ENCODE measurements around the gene ZMIZ1. TPM values are rescaled to one million over a fixed set of nuclear protein-coding genes. Genes with fewer than 3 reads are reported as not detected.

ZMIZ1 gene
- total and polyA plus RNA-seq, 2 donors (not counting 1 experiment from before 2014, with no cell fraction given) = 6.3 to 30.6 TPM

GRCh38 chr10:79088176-79088575 lies 19.4 kb downstream of the ZMIZ1 start:
- no peak for DNase-seq (ENCODE audit: low read depth in 2 of 2)
- Histone ChIP-seq H3K9me3 (ENCODE audit: control insufficient read depth, insufficient read depth, low read depth, low read length) (no peaks in the 10 kb centered on the region), H3K4me1 (ENCODE audit: control insufficient read depth, extremely low read depth, insufficient read depth, low read length) (peaks cover 20% of the 10 kb centered on the region), H2AFZ (ENCODE audit: low read length) (no peak overlapping the region), H3K27me3 (ENCODE audit: control insufficient read depth, insufficient read depth, low read length) (no peaks in the 10 kb centered on the region), H3K79me2 (ENCODE audit: control insufficient read depth, insufficient read depth, low read length) (peaks cover 98% of the 10 kb centered on the region), H3K4me3 (replicated peaks in 1 of 4; ENCODE audit: control extremely low read depth in 1 of 4, insufficient read depth in 1 of 4, low read depth in 3 of 4, low read length in 4 of 4) (no peak overlapping the region), H3K27ac (ENCODE audit: insufficient read depth, low read length) (no peak overlapping the region), H3K36me3 (ENCODE audit: control insufficient read depth, insufficient read depth, low read length) (no peaks in the 10 kb centered on the region), H4K20me1 (ENCODE audit: control insufficient read depth, extremely low read depth, insufficient read depth, low read length) (peaks cover 4% of the 10 kb centered on the region), H3K4me2 (ENCODE audit: extremely low read depth, insufficient read depth, low read length) (no peak overlapping the region), H3K9ac (ENCODE audit: insufficient read depth, low read length) (no peak overlapping the region)
- TF ChIP-seq EZH2 (IDR thresholded peaks at IDR 0.05; ENCODE audit: low read length, missing control alignments) = no peak
- TF ChIP-seq CTCF (conservative IDR thresholded peaks at IDR 0.05 in 1 of 2, IDR thresholded peaks at IDR 0.05 in 1 of 2; ENCODE audit: low read depth in 1 of 2, low read length in 2 of 2) = no peak

GRCh38 chr10:79088613-79089355 lies 20.0 kb downstream of the ZMIZ1 start:
- Histone ChIP-seq H3K4me1 (ENCODE audit: control insufficient read depth, extremely low read depth, insufficient read depth, low read length) (peaks cover 18% of the 10 kb centered on the region), H3K27ac (ENCODE audit: insufficient read depth, low read length) (no peak overlapping the region), H2AFZ (ENCODE audit: low read length) (no peak overlapping the region), H3K9me3 (ENCODE audit: control insufficient read depth, insufficient read depth, low read depth, low read length) (no peaks in the 10 kb centered on the region), H3K36me3 (ENCODE audit: control insufficient read depth, insufficient read depth, low read length) (no peaks in the 10 kb centered on the region), H3K4me3 (replicated peaks in 1 of 4; ENCODE audit: control extremely low read depth in 1 of 4, insufficient read depth in 1 of 4, low read depth in 3 of 4, low read length in 4 of 4) (no peak overlapping the region), H3K79me2 (ENCODE audit: control insufficient read depth, insufficient read depth, low read length) (peaks cover 96% of the 10 kb centered on the region), H3K4me2 (ENCODE audit: extremely low read depth, insufficient read depth, low read length) (no peak overlapping the region), H3K9ac (ENCODE audit: insufficient read depth, low read length) (no peak overlapping the region), H3K27me3 (ENCODE audit: control insufficient read depth, insufficient read depth, low read length) (no peaks in the 10 kb centered on the region), H4K20me1 (ENCODE audit: control insufficient read depth, extremely low read depth, insufficient read depth, low read length) (peaks cover 4% of the 10 kb centered on the region)
- no peak for DNase-seq (ENCODE audit: low read depth in 2 of 2)
- no peak for TF ChIP-seq CTCF (conservative IDR thresholded peaks at IDR 0.05 in 1 of 2, IDR thresholded peaks at IDR 0.05 in 1 of 2; ENCODE audit: low read depth in 1 of 2, low read length in 2 of 2)
- no peak for TF ChIP-seq EZH2 (IDR thresholded peaks at IDR 0.05; ENCODE audit: low read length, missing control alignments)

GRCh38 chr10:79089632-79090031 lies 20.9 kb downstream of the ZMIZ1 start:
- H3K4me3 ChIP-seq (replicated peaks in 1 of 4; ENCODE audit: control extremely low read depth in 1 of 4, insufficient read depth in 1 of 4, low read depth in 3 of 4, low read length in 4 of 4) = no peak overlapping the region
- no peaks in the 10 kb centered on the region for H3K27me3 ChIP-seq (ENCODE audit: control insufficient read depth, insufficient read depth, low read length)
- no peak overlapping the region for H3K27ac ChIP-seq (ENCODE audit: insufficient read depth, low read length)
- H3K79me2 ChIP-seq (ENCODE audit: control insufficient read depth, insufficient read depth, low read length) = peaks cover 96% of the 10 kb centered on the region
- no peak overlapping the region for H3K9ac ChIP-seq (ENCODE audit: insufficient read depth, low read length)
- H3K4me2 ChIP-seq (ENCODE audit: extremely low read depth, insufficient read depth, low read length) = no peak overlapping the region
- H3K9me3 ChIP-seq (ENCODE audit: control insufficient read depth, insufficient read depth, low read depth, low read length) = no peaks in the 10 kb centered on the region
- no peaks in the 10 kb centered on the region for H3K36me3 ChIP-seq (ENCODE audit: control insufficient read depth, insufficient read depth, low read length)
- peaks cover 4% of the 10 kb centered on the region for H4K20me1 ChIP-seq (ENCODE audit: control insufficient read depth, extremely low read depth, insufficient read depth, low read length)
- H2AFZ ChIP-seq (ENCODE audit: low read length) = no peak overlapping the region
- TF ChIP-seq EZH2 (IDR thresholded peaks at IDR 0.05; ENCODE audit: low read length, missing control alignments) (no peak), CTCF (conservative IDR thresholded peaks at IDR 0.05 in 1 of 2, IDR thresholded peaks at IDR 0.05 in 1 of 2; ENCODE audit: low read depth in 1 of 2, low read length in 2 of 2) (no peak)
- peaks cover 15% of the 10 kb centered on the region for H3K4me1 ChIP-seq (ENCODE audit: control insufficient read depth, extremely low read depth, insufficient read depth, low read length)
- no peak for DNase-seq (ENCODE audit: low read depth in 2 of 2)

Data from fibroblast of lung (primary cell).